HG02973 (cell line): ENCODE results near the gene BZW1.

Experiments
- ATAC-seq: cut with Tn5 transposase; IDR thresholded peaks from one replicate; pipeline ENCODE4 v1.9.1; 2021; ENCODE audit warnings: moderate library complexity; ENCODE audit not compliant: unreplicated experiment

BZW1 gene

GRCh38 chr2:200871151-200871550, 59.4 kb downstream of the BZW1 start:
- ATAC-seq = no peak

DNA sequence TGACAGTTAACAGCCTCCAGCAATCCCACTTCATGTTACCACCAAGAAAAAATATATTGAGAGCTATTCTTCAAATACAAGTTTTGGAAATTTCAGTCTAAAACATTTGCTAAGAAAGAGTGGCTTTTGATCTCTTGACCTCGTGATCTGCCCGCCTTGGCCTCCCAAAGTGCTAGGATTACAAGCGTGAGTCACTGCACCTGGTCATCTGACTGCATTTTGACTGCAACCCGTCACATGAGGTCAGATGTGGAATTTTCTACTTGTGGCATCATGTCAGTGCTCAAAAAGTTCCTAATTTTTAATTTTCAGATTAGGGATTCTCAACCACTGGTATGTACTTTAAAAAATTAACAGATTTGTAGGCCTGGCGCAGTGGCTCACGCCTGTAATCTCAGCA, 61.9 kb downstream of the BZW1 start:
- no peak for ATAC-seq
